Renal cortex interstitium (tissue), 11 donors: ENCODE measurements around the gene CORO1C. TPM values are rescaled to one million over a fixed set of nuclear protein-coding genes. Genes with fewer than 3 reads are reported as not detected.

Experiments used
- DNase-seq, 11 donors: peaks; one replicate each; pipeline ENCODE4 v3.0.0-alpha.2; 2013; ENCODE audit warnings: low read depth in 9 of 11, low spot score in 4 of 11; ENCODE audit errors: extremely low read depth in 1 of 11
- polyA plus RNA-seq, 3 donors: library from polyadenylated mRNA; unstranded; fragments of 120-200 nt; gene quantifications; one replicate each; pipeline ENCODE4 v1.2.1, GENCODE V29; 2013; ENCODE audit not compliant: insufficient read length in 3 of 3

The CORO1C gene
- polyA plus RNA-seq, 3 donors: 56.2 to 65.8 (median 60.5) TPM

GRCh38 chr12:108645686-108646599 lies 85.4 kb downstream of the CORO1C start:
- no peak for DNase-seq

GRCh38 chr12:108644811-108645120 lies 86.6 kb downstream of the CORO1C start:
- DNase-seq: no peak

GRCh38 chr12:108643941-108644810 lies 87.1 kb downstream of the CORO1C start:
- DNase-seq: no peak

GRCh38 chr12:108642899-108643654 lies 88.2 kb downstream of the CORO1C start:
- DNase-seq: no peak

- DNase-seq: no peak
Observed at GRCh38 chr12:108642269-108642870, 88.9 kb downstream of the CORO1C start.

- DNase-seq: no peak
Observed at GRCh38 chr12:108641446-108642268, 89.7 kb downstream of the CORO1C start.

- no peak for DNase-seq
Observed at GRCh38 chr12:108640802-108641445, 90.4 kb downstream of the CORO1C start.

- no peak for DNase-seq
Observed at GRCh38 chr12:108638997-108639822, 92.1 kb downstream of the CORO1C start.

GRCh38 chr12:108638141-108638827 lies 93.0 kb downstream of the CORO1C start:
- DNase-seq: peak in 7 of 11 donors; percentile 15 to 51 (median 40)

- no peak for DNase-seq
Observed at GRCh38 chr12:108637222-108637971, 93.9 kb downstream of the CORO1C start.

GRCh38 chr12:108635997-108636808 lies 95.1 kb downstream of the CORO1C start:
- no peak for DNase-seq

- DNase-seq: no peak
Observed at GRCh38 chr12:108635201-108635996, 95.9 kb downstream of the CORO1C start.

- no peak for DNase-seq
Observed at GRCh38 chr12:108634341-108634751, 97.0 kb downstream of the CORO1C start.
